Amygdala (tissue), 56 donors: Measurements from ENCODE around the gene RARG.

Source experiments
- DNase-seq, 56 donors: peaks; one replicate each; lab custom pipeline; 2025; lab: John Stamatoyannopoulos, UW

Gene RARG

DNA sequence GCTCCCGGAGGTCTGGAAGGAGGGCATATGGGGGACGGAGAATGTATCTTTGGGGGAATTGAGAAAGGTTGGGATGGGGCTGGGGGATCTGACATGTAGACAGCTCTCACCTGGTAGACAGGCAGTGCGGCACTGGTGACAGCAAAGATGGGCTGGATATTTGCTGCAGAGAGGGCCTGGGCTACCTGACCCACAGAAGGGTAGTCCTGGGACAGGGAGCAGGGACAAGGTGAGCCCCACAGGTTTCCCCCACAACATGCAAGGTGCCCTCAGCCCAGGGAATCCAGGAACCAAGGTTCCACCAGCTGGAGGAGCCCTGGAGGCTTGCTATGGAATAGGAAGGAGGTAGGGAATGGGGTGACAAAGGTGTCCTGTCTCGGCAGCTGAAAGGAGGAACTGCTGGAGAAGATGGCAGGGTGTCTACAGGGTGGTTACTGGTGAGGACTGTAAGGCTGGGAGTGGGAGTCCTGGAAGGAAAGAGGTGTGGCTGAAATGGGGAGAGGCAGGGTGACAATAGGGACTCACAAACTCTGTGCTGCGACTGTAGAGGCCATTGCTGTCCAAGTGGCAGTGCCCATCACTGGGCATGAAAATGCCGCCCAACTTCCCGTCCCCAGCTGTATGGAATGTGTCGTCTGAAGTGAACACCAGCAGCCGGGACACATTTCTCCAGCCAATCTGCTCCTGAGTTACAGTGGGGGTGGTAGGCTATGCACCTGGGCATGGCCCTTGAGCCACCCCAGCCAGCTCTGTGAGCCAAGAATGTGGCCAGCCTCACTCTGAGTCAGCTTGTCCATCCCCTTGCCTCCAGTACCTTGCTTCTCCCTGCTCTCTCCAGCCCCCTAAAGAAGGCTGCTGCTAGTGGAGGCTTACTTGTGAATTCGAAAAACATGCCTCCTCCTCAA lies 36.2 kb downstream of the RARG start:
- DNase-seq = no peak

DNA sequence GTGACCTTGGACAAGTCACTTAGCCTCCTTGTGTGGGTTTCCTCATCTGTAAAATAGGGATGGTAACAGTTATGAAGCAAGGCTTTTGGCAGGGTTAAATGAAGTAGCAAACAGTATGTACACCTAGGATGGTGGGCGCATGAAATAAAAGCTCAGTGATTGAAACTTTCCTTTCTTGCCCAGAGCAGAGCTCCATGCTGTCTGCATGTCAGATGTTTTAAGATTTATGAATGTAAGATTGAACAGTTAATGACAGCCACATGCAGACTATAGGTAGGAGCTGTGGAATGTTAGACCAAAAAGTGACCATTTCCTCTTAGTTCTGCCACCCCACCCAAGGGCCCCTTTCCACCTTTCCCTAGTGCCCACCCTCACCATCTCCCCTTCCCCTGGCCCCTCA lies 37.0 kb downstream of the RARG start:
- DNase-seq = no peak

DNA sequence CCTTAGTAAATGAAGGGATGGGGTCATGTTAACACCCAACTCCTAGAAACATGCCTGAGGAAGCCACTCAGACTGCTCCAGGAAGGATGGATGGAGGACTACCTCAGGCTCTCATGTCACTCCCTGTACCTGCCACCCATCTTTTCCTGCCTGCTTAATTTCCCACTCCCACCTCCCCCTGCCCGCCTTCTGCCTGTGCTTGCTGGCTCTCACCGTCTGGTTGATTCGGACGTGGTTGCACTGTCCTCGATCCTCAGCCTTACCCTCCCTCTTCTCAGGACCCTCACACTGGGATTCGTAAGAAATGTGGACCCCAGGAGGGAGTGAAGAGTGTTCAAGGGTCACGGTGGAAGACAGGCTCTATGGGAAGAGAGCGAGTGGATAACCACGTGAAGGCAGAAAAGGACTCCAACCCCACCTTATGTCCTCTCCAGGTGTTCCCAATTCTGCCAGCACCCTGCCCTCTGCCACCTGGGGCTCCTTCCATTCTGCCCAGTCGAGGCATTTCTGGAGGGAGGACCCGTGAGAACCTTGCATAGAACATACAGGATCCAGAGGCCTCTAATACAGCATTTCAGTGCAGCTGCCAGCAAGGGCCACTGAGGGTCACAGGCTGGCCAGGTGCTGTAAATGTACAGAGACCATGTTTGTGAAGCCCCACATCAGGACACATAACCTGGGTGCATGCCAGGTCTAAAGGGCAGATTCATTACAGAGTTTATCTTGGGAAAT lies 37.9 kb downstream of the RARG start:
- no peak for DNase-seq

DNA sequence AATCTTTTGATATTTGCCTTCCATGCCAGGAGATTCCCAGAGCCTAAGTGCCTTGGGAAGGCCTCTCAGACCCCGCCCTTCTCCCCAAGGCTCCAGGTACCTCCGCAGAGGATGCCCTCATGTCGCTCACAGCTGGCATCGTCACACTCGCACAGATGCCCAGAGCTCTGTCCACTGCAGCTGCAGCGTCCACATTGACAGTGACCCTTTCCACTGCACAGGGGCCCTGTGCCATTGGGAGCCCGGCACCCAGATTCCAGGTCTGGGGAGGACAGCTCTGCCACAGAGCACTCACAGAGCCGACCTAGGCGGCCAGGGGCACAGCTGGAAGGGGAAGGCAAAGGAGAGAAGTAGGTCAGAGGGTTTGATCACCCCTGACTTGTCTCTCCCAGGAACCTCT lies 39.0 kb downstream of the RARG start:
- DNase-seq = no peak

DNA sequence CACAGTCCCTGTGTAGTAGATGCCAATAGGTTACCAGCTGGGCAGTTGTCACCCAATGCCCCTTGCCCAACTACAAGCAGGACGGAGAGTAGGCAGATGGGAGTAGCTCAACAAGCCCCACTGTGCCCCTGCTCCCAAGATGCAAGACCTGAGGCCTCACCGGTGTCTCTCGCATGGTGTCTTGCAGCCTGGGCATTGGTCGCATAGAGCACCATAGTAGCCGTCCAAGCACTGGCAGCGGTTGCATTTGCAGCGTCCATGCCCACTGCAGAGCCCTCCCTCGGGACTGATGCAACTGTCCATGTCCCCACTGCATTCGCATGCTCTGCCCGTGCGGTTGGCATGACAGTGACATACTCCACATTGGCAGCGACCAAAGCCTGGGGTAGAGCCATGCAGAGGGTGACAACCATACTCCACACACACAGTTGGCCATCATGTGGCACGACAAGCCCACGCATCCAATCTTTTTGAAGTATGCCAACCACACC lies 39.4 kb downstream of the RARG start:
- no peak for DNase-seq

DNA sequence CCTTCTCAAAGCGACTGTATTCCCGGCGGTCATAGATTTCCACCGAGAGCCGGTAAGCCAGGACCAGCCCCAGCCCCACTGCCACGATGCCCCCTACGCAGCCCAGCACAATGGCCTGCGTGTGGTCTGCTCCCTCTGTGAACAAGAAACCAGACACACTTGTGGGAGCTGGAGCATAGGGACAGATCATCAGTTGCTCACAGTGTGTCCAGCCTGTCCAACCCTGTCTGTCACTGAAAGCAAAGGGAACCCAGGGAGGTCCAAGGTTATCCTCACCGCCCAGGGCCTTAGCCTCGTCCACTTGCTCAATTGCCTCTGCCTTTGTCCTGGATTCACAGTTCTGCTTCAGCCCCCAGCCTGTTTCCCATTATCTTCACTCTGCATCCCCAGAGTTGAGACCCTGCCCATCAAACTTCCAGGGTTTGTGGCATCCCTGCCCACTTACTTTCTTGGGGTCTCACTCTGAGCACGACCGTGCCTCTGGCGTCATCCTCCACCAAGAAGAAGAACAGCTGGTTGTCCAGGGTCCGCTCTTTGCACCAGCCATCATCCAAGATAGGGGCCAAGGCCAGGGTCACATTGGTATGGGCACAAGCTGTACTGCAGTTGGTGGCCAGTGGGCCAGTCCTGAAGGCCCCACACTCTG lies 40.0 kb downstream of the RARG start:
- no peak for DNase-seq

DNA sequence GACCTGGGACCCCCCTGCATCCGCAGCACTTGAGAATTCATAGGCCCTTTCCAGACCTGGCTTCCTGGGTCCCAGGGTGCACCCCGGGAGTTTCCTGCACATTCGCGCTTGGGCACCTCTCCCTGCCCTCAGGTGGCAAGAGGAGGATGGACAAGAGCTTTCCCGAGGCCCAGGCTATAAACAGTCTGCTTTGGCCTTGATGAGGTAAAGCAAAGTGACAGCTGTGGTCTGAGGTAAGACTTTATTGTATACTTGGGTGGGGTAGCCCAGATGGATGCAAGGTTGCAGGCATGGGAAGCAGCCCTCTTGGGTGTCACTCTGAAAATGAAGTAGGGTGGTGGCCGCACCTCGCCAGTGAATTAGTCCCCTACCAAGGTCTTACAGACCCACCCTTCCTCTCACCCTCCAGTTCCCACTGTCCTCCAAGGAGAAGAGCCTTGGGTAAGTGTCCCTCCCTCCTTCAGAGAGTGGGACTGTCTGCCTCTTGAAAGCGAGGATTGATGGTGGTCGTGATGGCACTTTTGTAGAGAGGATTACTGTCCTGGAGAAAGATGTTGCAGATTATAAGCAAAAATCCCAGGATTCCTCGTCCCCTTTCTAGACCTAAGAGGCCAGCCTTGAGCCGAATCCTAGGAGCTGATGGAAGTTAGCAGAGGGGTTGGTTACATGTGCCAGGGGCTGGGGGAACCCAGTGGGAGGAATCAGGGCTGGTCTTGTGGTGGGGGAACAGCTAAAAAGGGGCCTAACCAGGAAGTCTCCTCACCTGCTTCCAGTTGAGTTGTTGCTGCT lies 40.7 kb downstream of the RARG start:
- DNase-seq = no peak

DNA sequence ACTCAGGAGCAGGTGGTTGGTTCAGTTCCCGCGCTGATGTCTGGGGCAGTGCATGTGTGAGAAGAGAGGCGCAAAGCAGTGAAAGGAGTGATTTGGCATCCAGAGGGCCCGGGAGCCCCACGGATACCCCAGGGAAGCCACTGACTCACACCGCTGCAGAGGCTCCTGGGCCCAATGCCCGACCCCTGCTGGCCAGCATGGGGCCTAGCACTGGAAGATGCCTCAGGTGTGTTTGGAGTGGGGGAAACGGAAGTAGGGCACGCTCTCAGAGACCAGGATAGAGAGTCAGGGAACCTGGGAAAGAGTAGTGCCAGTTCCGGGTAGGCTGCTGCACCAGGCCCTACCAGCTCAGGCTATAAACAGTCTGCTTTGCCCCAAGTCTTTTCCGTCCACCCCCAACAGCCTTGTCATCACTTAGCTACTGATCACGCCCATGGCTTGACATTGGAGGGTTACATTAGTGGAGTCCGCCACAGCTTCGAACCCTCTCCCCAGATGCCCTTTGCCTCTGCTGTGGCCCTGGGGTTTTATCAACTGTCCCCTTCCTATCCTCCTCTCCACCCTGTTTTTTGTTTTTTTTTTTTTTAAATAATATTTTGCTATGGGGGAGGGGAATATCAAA lies 41.8 kb downstream of the RARG start:
- peak in 4 of 56 donors; percentile 13 to 27 (median 14) for DNase-seq

DNA sequence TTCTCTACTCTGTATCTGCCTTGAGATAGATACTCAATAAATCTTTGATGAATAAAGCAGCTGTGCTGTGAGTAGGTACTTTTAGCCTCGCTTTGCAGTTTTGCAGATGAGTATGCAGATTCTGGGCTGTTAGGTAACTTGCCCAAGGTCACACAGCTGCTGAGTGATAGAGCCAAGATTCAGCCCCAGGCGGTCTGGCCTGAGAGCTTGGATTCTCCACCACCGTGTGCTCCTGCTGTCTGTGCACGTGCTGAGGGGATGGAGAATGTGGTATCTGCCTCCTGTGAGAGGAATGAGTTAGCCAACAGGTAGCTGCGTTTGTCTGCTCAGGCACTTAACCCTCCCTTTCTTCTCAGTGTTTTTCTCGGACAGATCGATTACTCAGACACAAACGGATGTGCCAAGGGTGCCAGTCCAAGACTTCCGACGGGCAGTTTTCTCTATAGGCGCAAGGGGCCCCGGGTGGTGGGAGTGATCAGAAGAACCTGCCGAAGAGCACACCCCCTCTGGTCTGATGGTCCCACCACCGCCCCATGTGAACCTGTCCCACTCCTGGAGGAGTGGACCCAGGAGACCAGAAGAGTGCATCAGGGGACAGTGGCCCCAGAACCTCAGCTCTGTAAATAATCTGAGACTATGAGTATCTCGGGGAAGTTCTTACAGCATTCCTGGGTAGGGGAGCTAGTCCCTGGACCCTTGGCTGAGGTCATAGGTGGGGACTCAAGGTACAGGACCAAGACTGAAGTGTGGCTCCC lies 44.7 kb downstream of the RARG start:
- DNase-seq = no peak

DNA sequence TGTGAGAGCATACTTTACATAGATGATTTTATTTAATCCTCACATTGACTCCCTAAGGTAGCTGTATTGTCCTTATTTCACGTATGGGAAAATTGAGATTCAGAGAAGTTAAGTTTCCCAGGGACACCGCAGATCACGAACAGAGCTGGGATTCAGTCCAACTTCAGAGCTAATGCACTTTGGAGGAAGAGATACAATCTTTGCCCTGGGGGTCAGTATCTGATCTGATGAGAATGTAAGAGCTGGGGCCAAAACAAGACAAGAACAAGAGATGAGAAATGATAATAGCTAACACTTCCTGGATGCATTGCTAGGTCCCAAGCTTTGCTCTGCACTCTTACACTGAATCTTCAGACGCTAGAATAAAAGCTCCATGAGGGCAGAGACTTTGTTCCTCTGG lies 45.3 kb downstream of the RARG start:
- DNase-seq = no peak

DNA sequence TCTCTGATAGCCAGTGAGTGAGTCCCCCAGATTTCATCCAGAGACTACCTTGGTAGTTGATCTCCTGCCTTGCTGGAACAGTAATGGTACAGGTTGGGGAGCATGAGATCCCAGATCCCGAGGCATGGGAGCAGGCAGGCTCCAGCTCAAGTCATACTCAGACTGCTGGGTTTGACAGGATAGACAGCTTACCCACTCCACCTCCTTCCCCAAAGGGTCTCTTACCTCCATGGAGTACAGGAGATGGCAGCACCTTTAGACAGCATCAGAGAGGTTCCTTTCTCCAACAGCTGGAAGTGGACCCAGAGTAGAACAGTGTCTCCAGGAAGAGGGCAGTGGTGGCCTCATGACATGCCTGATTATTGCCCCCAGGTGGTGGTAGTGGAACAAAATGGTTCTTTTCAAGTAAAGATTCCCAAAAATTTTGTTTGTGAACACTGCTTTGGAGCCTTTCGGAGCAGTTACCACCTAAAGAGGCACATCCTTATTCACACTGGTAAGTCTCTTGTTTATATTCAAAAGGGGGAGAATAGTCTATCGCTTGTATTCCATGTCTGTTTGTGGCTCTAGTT lies 46.3 kb downstream of the RARG start:
- no peak for DNase-seq

DNA sequence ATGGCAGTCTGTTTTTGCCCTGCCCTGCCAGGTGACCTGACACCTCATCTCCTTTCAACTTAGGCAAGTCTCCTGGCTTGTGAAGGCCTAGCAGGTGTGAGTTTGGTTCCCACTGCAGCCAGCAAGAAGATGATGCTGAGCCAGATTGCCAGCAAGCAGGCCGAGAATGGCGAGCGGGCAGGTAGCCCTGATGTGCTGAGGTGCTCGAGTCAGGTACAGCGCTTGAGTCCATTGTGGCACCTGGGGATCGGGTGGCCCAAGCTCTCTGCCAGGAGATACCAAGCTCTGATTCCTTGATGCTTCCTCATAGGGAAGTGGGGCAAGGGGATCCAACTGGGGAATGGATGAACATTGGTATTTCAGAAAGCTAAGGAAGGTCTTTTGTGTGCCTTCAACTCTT lies 47.2 kb downstream of the RARG start:
- DNase-seq = no peak

DNA sequence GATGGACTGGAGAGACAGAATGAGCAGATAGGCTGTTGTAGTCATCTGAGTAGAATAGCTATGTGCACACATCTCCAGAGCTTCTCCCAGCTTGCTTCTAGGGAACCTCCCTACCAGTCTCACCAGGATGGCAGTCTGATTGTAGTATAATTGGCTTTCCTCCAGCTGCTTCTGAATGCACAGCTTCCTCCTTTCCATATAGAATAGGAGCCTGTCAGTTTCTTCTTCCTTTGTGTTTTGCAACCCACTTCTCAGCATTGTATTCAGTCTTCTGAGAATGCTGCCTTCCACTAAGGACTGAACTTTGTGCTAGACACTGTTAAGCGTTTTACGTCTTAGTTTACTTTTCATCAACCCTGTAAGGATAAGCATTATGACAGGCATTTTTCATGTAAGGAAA lies 49.1 kb downstream of the RARG start:
- DNase-seq = no peak

DNA sequence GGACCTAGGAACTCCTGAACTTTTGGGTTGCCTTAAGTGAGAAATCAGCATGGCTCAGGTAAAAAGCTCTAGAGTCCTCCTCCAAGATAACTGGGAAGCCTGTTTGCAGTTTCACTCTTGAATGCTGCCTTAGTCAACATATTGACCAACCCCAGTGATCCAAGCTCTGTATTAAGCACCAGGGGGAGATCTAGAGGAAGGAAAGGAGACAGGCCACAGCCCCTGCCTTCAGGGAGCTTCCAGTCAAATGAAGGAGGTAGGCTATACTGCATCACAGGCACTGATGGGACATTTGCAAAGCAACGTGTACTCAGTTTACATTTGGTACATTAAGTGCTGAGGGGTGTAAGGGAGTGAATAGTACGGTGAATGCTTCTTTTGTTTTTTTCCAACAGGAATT lies 50.1 kb downstream of the RARG start:
- no peak for DNase-seq

DNA sequence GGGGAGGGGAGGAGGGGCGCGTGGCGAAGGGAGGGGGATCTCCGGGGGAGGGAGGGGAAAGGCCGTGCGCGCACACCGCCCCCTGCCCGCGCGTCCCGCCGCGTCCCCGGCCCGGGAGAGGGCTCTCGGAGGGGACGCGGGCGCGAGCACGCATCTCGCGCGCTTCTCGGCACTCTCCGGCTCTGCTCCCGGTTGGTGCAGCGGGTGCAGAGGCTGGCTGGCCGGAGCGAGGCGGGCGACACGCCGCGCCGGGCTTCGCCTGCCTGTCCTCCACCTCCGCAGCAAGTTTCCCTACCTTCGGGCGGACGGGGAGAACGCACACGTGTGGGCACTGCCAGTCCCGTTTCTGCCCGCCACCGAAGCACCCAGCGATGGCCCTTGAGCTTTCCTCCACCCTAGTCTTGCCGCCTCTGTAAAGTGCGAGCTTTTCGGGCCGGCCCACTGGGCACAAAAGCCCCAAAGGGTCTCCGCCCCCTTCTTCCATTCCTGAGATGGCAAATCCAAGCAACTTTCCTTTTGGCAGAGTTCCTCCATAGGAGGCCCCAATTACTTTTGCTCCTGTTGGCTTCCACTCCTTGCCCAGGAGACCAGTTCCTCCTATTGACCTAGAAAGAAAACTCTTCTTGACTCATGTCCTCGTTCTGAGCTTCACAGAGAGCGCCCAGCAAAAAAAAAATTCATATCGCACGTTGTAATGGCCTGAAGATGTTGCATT lies 50.9 kb downstream of the RARG start:
- peak in 31 of 56 donors; percentile 61 to 93 (median 79) for DNase-seq

DNA sequence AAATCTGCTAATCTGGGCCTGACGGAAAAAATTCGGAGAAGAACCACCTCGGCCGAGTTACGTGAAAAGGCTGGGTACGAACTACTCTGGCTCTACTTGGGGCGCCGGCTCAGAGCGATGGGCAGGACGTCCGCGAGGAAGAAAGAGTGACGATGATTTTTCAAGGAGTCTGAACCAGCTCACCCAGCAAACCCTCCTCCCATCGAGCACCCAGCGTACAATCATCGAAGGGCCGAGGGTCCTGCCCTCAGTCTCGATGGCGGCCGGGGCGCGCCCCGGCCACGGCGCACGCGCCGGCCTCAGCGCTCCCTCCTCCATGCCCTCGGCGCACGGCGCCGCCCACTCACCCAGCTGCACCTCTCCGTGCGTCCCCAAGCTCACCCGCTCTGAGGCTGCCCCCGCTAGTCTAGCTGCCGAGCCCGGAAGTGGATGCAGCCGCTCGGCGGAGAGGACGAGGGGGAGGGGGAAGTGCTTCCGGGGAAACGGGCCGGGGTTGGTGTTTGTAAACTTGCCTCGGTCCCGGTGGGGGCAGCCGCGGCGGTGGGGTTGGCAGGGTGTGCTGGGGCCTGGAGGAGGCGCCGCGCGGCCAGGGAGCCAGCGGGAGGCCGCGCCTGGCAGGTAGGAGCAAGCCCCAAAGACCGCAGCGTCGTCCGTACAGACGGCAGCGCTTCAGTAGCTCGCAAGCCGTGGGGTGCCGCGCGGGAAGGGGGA lies 51.6 kb downstream of the RARG start, which contains the start of the genes CSAD and ZNF740:
Gene CSAD, minus strand, starts transcription at position 706 of the 711 bp plus-strand sequence. CDS start 7,455 bp downstream, outside the sequence.
Gene ZNF740, plus strand, starts transcription at position 503 of the 711 bp plus-strand sequence. CDS start 1,262 bp downstream, outside the sequence.
- peak; percentile 75 to 98 (median 96) for DNase-seq

DNA sequence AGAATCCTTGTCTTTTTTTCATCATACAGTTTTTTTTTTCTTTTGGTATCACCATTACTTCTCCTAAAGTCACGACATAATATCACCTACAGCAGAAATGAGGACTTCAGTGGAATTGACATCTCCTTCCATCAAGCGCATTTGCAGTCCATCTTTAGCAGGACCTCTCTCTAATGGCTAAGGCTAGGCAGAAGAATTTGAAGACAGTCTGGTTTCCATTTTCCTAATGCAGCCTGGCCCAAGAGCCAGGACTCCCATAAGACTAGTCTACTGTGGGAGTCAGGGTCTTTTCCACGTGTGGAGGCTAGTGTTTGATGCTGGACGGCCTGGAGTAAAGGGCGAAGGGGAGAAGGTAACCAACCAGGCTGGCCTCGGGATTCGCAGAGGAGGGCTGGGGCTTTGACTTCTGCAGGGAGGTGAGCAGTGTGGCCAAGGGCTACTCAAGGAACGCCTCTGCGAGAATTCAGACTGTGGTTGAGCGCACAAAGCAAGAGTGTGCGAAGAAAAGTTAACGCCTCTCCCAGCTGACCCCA lies 52.3 kb downstream of the RARG start:
- peak in 9 of 56 donors; percentile 30 to 67 (median 55) for DNase-seq
